Stomach (tissue), 4 donors: ENCODE measurements around the gene MCOLN3.

Source experiments
- EP300 ChIP-seq: sonication (generic); formaldehyde crosslinking; IDR thresholded peaks from one replicate; pipeline ENCODE4 v1.6.1; 2017; ENCODE audit warnings: antibody characterized with exemption
- POLR2A ChIP-seq, 4 donors: fragments of 450-650 bp; IDR thresholded peaks; one replicate each; pipeline ENCODE4 v1.6.1; 2016; ENCODE audit warnings: antibody characterized with exemption in 4 of 4, control low read depth in 2 of 4, mild to moderate bottlenecking in 1 of 4, moderate library complexity in 1 of 4
- POLR2AphosphoS5 ChIP-seq, 3 donors: sonication (generic); formaldehyde crosslinking; IDR thresholded peaks; one replicate each; pipeline ENCODE4 v1.6.1; 2016; ENCODE audit warnings: antibody characterized with exemption in 3 of 3
- TF ChIP-seq, protein P1 (sequence below), 7 experiments: fragments of 450-650 bp in 4 of 7; fragments of 200-600 bp in 3 of 7; sonication (generic) in 3 of 7; IDR thresholded peaks; one replicate each; pipeline ENCODE4 v1.5.1; 2016 to 2019; ENCODE audit warnings: antibody characterized with exemption in 7 of 7, control low read depth in 2 of 7, mild to moderate bottlenecking in 1 of 7

DNA sequence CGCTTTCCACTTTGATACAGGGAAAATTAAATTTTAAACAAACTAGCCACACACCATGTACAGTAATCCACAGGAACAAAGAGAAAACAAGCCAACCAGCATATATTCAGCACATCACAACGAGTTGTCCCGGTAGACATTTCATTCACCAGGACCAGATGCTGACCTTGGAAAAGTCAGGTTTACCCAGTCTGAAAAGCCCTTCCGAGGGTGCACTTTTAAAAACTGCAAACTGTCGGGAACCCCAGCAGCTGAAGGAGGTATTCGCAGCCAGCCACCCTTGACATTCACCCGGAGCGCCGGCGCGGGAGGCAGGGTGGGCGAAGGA, 1.2 kb downstream of the MCOLN3 start:
- TF ChIP-seq, protein P1, sequence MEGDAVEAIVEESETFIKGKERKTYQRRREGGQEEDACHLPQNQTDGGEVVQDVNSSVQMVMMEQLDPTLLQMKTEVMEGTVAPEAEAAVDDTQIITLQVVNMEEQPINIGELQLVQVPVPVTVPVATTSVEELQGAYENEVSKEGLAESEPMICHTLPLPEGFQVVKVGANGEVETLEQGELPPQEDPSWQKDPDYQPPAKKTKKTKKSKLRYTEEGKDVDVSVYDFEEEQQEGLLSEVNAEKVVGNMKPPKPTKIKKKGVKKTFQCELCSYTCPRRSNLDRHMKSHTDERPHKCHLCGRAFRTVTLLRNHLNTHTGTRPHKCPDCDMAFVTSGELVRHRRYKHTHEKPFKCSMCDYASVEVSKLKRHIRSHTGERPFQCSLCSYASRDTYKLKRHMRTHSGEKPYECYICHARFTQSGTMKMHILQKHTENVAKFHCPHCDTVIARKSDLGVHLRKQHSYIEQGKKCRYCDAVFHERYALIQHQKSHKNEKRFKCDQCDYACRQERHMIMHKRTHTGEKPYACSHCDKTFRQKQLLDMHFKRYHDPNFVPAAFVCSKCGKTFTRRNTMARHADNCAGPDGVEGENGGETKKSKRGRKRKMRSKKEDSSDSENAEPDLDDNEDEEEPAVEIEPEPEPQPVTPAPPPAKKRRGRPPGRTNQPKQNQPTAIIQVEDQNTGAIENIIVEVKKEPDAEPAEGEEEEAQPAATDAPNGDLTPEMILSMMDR (IDR thresholded peaks at IDR 0.05) = no peak
- TF ChIP-seq POLR2AphosphoS5 (IDR thresholded peaks at IDR 0.05) = no peak
- TF ChIP-seq EP300 = no peak
- no peak for TF ChIP-seq POLR2A (IDR thresholded peaks at IDR 0.05)
